Bronchial epithelial cell (primary cell): ENCODE results near the gene SVOP. TPM values are rescaled to one million over a fixed set of nuclear protein-coding genes. Genes with fewer than 3 reads are reported as not detected.
A peak's percentile ranks its signal among the peaks of the same experiment; 100 is the strongest.

Experiments
- DNase-seq: peaks from one replicate; pipeline ENCODE4 v3.0.0-alpha.2; 2010; ENCODE audit warnings: low read depth
- FAIRE-seq: peaks from 2 replicates; lab custom pipeline; 2011; peaks lifted over from hg19 to GRCh38; lab: Jason Lieb, UNC
- H3K27me3 ChIP-seq: 2 replicates; pipeline ENCODE4 v1.5.1; 2011; ENCODE audit warnings: low read length; ENCODE audit not compliant: control insufficient read depth, insufficient read depth
- H3K36me3 ChIP-seq: 2 replicates; pipeline ENCODE4 v1.5.1; 2011; ENCODE audit warnings: low read length; ENCODE audit not compliant: control insufficient read depth, insufficient read depth
- H3K4me3 ChIP-seq: 2 replicates; pipeline ENCODE4 v1.5.1; 2011; ENCODE audit warnings: mild to moderate bottlenecking, low read depth, low read length, control low read depth
- CTCF ChIP-seq: IDR thresholded peaks from 2 replicates; pipeline ENCODE4 v1.5.1; 2011; ENCODE audit warnings: mild to moderate bottlenecking, moderate library complexity, low read length, control low read depth, inconsistent platforms; ENCODE audit not compliant: insufficient read depth, severe bottlenecking
- total RNA-seq: library from RNA; depleted of rRNA; stranded (reverse); fragments of >200 nt; gene quantifications from 2 replicates; pipeline ENCODE4 v1.2.1, GENCODE V29; 2014

The SVOP gene
- not detected in 2 replicates for total RNA-seq

- FAIRE-seq (no peak), DNase-seq (peak; percentile 41)
- H3K27me3 ChIP-seq = no peaks in the 10 kb centered on the region
- no peak for TF ChIP-seq CTCF
- H3K36me3 ChIP-seq = no peaks in the 10 kb centered on the region
- no peak within 1 kb of the TSS for H3K4me3 ChIP-seq
Measured at GRCh38 chr12:109020796-109021380, at the start of gene SVOP. Gene SVOP, minus strand, starts transcription at chr12:109021068. Its CDS starts 200 bp downstream, at chr12:109020868.

- DNase-seq (no peak), FAIRE-seq (no peak)
- no peak for TF ChIP-seq CTCF
- H3K36me3 ChIP-seq = peaks cover 2% of the 10 kb centered on the region
- H3K4me3 ChIP-seq = no peak overlapping the region
- no peaks in the 10 kb centered on the region for H3K27me3 ChIP-seq
Measured at GRCh38 chr12:109069307-109070271, 48.7 kb upstream of the SVOP start.

- Histone ChIP-seq H3K36me3 (peaks cover 2% of the 10 kb centered on the region), H3K27me3 (no peaks in the 10 kb centered on the region), H3K4me3 (no peak overlapping the region)
- DNase-seq (no peak), FAIRE-seq (peak; percentile 18)
- no peak for TF ChIP-seq CTCF
Measured at GRCh38 chr12:109065853-109066193, 45.0 kb upstream of the SVOP start.

GRCh38 chr12:109065154-109065852, 44.4 kb upstream of the SVOP start:
- DNase-seq (no peak), FAIRE-seq (peak; percentile 70)
- no peak for TF ChIP-seq CTCF
- Histone ChIP-seq H3K27me3 (no peaks in the 10 kb centered on the region), H3K36me3 (peaks cover 2% of the 10 kb centered on the region), H3K4me3 (no peak overlapping the region)

GRCh38 chr12:109064143-109064542, 43.3 kb upstream of the SVOP start:
- no peak for TF ChIP-seq CTCF
- no peak for DNase-seq

More at GRCh38 chr12:109064143-109064542, 43.3 kb upstream of the SVOP start:
- no peak overlapping the region for H3K4me3 ChIP-seq
- no peaks in the 10 kb centered on the region for H3K27me3 ChIP-seq
- peaks cover 2% of the 10 kb centered on the region for H3K36me3 ChIP-seq
- FAIRE-seq = no peak
